MM.1S (cell line): ENCODE results near the gene CCR9.

Experiments
- EZH2 ChIP-seq: fragments of 300-600 bp; sonication (generic); optimal IDR thresholded peaks from 2 replicates; pipeline ENCODE3; 2017; ENCODE audit warnings: low read depth, mild to moderate bottlenecking, antibody characterized with exemption, low read length, mixed read lengths
- EZH2phosphoT487 ChIP-seq: fragments of 300-600 bp; sonication (generic); IDR thresholded peaks from 2 replicates; pipeline ENCODE4 v1.6.1; 2018; ENCODE audit warnings: antibody characterized with exemption, low read length

- no peak for TF ChIP-seq EZH2phosphoT487
- TF ChIP-seq EZH2: no peak
These were observed 51.7 kb downstream of the CCR9 start for GRCh38 chr3:45938043-45938435.
